ENCODE data around the gene FAS.

DNA sequence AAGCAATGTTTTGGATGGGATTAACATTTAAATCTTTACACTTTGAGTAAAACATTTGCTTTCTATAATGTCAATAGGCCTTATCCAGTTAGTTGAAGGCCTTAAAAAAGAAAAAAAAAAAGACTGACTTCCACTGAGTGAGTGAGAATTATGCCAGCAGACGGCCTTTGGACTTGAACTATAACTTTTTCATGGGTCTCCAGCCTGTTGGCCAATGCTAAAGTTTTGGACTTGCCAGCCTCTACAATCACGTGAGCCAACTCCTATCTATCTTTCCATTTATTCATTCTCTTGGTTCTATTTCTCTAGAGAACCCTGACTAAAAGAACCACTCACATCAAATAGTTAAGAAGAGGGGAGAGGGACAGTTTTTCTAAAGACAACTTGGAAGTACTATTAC, 2.8 kb upstream of the FAS start:
- TF ChIP-seq, protein P1, sequence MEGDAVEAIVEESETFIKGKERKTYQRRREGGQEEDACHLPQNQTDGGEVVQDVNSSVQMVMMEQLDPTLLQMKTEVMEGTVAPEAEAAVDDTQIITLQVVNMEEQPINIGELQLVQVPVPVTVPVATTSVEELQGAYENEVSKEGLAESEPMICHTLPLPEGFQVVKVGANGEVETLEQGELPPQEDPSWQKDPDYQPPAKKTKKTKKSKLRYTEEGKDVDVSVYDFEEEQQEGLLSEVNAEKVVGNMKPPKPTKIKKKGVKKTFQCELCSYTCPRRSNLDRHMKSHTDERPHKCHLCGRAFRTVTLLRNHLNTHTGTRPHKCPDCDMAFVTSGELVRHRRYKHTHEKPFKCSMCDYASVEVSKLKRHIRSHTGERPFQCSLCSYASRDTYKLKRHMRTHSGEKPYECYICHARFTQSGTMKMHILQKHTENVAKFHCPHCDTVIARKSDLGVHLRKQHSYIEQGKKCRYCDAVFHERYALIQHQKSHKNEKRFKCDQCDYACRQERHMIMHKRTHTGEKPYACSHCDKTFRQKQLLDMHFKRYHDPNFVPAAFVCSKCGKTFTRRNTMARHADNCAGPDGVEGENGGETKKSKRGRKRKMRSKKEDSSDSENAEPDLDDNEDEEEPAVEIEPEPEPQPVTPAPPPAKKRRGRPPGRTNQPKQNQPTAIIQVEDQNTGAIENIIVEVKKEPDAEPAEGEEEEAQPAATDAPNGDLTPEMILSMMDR (IDR thresholded peaks at IDR 0.05), result no peak
- no peak for TF ChIP-seq POLR2A (IDR thresholded peaks at IDR 0.05)

All from thyroid gland (tissue), 4 donors.